HEK293 (cell line): ENCODE measurements around the gene TRIM9.

ENCODE experiments used
- CTCF ChIP-seq: fragments of 450-650 bp; formaldehyde crosslinking; IDR thresholded peaks from 2 replicates; pipeline ENCODE4 v1.5.1; 2016; ENCODE audit warnings: missing biosample characterization, missing genetic modification characterization
- ZFP37 ChIP-seq: fragments of 450-650 bp; formaldehyde crosslinking; IDR thresholded peaks from 2 replicates; pipeline ENCODE4 v1.5.1; 2016; ENCODE audit warnings: missing biosample characterization, missing genetic modification characterization
- ZNF10 ChIP-seq: fragments of 450-650 bp; formaldehyde crosslinking; IDR thresholded peaks from 2 replicates; pipeline ENCODE4 v1.5.1; 2017; ENCODE audit warnings: missing biosample characterization, missing genetic modification characterization

- TF ChIP-seq ZFP37 (tag by site-specific recombination), result no peak
- no peak for TF ChIP-seq CTCF (tag by site-specific recombination)
- no peak for TF ChIP-seq ZNF10 (tag by site-specific recombination)
These were observed 110.7 kb downstream of the TRIM9 start for GRCh38 chr14:50984036-50984710.
